OCI-LY7 (cell line): ENCODE data around the gene STX8. TPM values are rescaled to one million over a fixed set of nuclear protein-coding genes. Genes with fewer than 3 reads are reported as not detected.

Experiments used
- BruUV-seq: library from RNA; stranded (reverse); fragments of 400-500 nt; replicated peaks from 2 replicates; lab custom pipeline; 2021; lab: Mats Ljungman, UMichigan
- CTCF ChIA-PET: fragments of 300-600 bp; sonication (Branson Sonifier 250); formaldehyde crosslinking; loops from one replicate; lab custom pipeline; 2022; ENCODE audit warnings: antibody characterized with exemption; ENCODE audit not compliant: unreplicated experiment; lab: Charles Lee
- POLR2A ChIA-PET: fragments of 300-600 bp; sonication (Branson Sonifier 250); formaldehyde crosslinking; loops from one replicate; lab custom pipeline; 2022; ENCODE audit warnings: antibody characterized with exemption; lab: Charles Lee
- DNase-seq: peaks from one replicate; pipeline ENCODE4 v3.0.0-alpha.2; 2015; ENCODE audit warnings: low spot score
- H2AFZ ChIP-seq: fragments of 200-600 bp; sonication (generic), shearing (Covaris generic); 2 replicates; pipeline ENCODE4 v1.6.1; 2014; ENCODE audit warnings: mild to moderate bottlenecking, antibody characterized with exemption, low read length, moderate library complexity
- H3K27ac ChIP-seq: fragments of 200-600 bp; sonication (generic); 2 replicates; pipeline ENCODE4 v1.5.1; 2014; ENCODE audit warnings: mixed run types, low read depth, mild to moderate bottlenecking, moderate library complexity, low read length, inconsistent platforms; ENCODE audit not compliant: poor library complexity, severe bottlenecking
- H3K36me3 ChIP-seq: fragments of 200-600 bp; sonication (generic); 2 replicates; pipeline ENCODE4 v1.6.1; 2014; ENCODE audit warnings: mild to moderate bottlenecking, antibody characterized with exemption, low read length, moderate library complexity, mixed read lengths; ENCODE audit not compliant: insufficient read depth
- H3K4me1 ChIP-seq: fragments of 200-600 bp; sonication (generic); 2 replicates; pipeline ENCODE4 v1.5.1; 2014; ENCODE audit warnings: mild to moderate bottlenecking, low read length; ENCODE audit not compliant: insufficient read depth, poor library complexity, severe bottlenecking
- H3K4me2 ChIP-seq: fragments of 200-600 bp; sonication (generic); 2 replicates; pipeline ENCODE4 v1.6.1; 2014; ENCODE audit warnings: mild to moderate bottlenecking, low read length
- H3K4me3 ChIP-seq: fragments of 200-600 bp; sonication (generic); 2 replicates; pipeline ENCODE4 v1.5.1; 2014; ENCODE audit warnings: mild to moderate bottlenecking, low read depth, low read length; ENCODE audit not compliant: poor library complexity, severe bottlenecking
- H3K79me2 ChIP-seq: fragments of 200-600 bp; sonication (generic); 2 replicates; pipeline ENCODE4 v1.6.1; 2016; ENCODE audit warnings: low read depth, mild to moderate bottlenecking, low read length, moderate library complexity, mixed read lengths; ENCODE audit not compliant: insufficient read depth
- H3K9me2 ChIP-seq: fragments of 200-600 bp; sonication (generic); 2 replicates; pipeline ENCODE4 v1.6.1; 2016; ENCODE audit warnings: mild to moderate bottlenecking, low read length, mixed read lengths; ENCODE audit not compliant: insufficient read depth
- H3K9me3 ChIP-seq: fragments of 200-600 bp; sonication (generic); 2 replicates; pipeline ENCODE4 v1.6.1; 2014; ENCODE audit warnings: mild to moderate bottlenecking, mixed run types, low read length, mixed read lengths
- H4K20me1 ChIP-seq: fragments of 200-600 bp; sonication (generic); 2 replicates; pipeline ENCODE4 v1.6.1; 2014; ENCODE audit warnings: mild to moderate bottlenecking, antibody characterized with exemption, low read length, moderate library complexity, mixed read lengths; ENCODE audit not compliant: insufficient read depth
- EZH2phosphoT487 ChIP-seq: fragments of 200-600 bp; sonication (generic); IDR thresholded peaks from 2 replicates; pipeline ENCODE4 v1.6.1; 2018; ENCODE audit warnings: low read depth, borderline replicate concordance, mild to moderate bottlenecking, mixed run types, antibody characterized with exemption, low read length, moderate library complexity, mixed read lengths
- intact Hi-C: fragments of 100-400 bp; cut with micrococcal nuclease; formaldehyde crosslinking; loops from one replicate; pipeline ENCODE4 v1.10.0; 2022; ENCODE audit not compliant: unreplicated experiment
- total RNA-seq, 2 experiments: library from RNA; depleted of rRNA in 1 of 2; stranded (reverse); fragments of >200 nt in 1 of 2; shearing (Covaris generic) in 1 of 2; gene quantifications; 2 replicates each; pipeline ENCODE4 v1.2.3, GENCODE V29; 2014 to 2022
- TF ChIP-seq, protein P1 (sequence below): fragments of 200-600 bp; sonication (generic); conservative IDR thresholded peaks from 2 replicates; pipeline ENCODE4 v1.5.1; 2014; ENCODE audit warnings: mild to moderate bottlenecking, antibody characterized with exemption, low read length, moderate library complexity, mixed read lengths

Gene STX8
- total RNA-seq, 2 experiments from 2014 or later: 56.7 to 69.0 TPM

DNA sequence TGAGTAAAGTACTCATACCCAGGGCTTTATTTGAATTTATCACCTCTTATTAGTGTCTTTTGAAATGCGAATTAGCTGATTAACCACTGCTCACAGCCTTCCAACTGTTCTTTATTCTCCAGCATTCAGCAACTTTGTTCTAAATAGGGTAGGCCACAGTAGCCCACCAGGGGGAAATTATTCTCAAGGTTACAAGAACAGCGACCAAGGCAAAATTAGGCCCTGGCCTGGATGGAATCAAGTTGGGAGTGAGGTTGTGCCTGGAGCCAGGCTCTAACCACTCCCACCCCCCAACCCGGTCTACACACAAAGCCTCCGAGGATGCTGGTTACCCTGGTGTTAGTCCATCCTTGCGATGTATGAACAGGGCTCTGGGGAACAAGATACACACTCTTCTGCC lies 245.5 kb downstream of the STX8 start:
- intact Hi-C loops: no loop called here
- no peak overlapping the region for H3K4me2 ChIP-seq
- H2AFZ ChIP-seq: no peak overlapping the region
- TF ChIP-seq, protein P1, sequence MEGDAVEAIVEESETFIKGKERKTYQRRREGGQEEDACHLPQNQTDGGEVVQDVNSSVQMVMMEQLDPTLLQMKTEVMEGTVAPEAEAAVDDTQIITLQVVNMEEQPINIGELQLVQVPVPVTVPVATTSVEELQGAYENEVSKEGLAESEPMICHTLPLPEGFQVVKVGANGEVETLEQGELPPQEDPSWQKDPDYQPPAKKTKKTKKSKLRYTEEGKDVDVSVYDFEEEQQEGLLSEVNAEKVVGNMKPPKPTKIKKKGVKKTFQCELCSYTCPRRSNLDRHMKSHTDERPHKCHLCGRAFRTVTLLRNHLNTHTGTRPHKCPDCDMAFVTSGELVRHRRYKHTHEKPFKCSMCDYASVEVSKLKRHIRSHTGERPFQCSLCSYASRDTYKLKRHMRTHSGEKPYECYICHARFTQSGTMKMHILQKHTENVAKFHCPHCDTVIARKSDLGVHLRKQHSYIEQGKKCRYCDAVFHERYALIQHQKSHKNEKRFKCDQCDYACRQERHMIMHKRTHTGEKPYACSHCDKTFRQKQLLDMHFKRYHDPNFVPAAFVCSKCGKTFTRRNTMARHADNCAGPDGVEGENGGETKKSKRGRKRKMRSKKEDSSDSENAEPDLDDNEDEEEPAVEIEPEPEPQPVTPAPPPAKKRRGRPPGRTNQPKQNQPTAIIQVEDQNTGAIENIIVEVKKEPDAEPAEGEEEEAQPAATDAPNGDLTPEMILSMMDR: no peak
- TF ChIP-seq EZH2phosphoT487: no peak
- H3K4me1 ChIP-seq: no peaks in the 10 kb centered on the region
- H3K27ac ChIP-seq: no peak overlapping the region
- DNase-seq: no peak
- H4K20me1 ChIP-seq: no peaks in the 10 kb centered on the region
- ChIA-PET CTCF (no interaction called here), POLR2A (no interaction called here)
- no peaks in the 10 kb centered on the region for H3K9me2 ChIP-seq
- no peaks in the 10 kb centered on the region for H3K36me3 ChIP-seq
- no peaks in the 10 kb centered on the region for H3K79me2 ChIP-seq
- no TSS peak for BruUV-seq
- 0 out of 2 replicates have a peak, but pooled peaks cover 1% of the 10 kb centered on the region for H3K9me3 ChIP-seq
- no peak overlapping the region for H3K4me3 ChIP-seq

DNA sequence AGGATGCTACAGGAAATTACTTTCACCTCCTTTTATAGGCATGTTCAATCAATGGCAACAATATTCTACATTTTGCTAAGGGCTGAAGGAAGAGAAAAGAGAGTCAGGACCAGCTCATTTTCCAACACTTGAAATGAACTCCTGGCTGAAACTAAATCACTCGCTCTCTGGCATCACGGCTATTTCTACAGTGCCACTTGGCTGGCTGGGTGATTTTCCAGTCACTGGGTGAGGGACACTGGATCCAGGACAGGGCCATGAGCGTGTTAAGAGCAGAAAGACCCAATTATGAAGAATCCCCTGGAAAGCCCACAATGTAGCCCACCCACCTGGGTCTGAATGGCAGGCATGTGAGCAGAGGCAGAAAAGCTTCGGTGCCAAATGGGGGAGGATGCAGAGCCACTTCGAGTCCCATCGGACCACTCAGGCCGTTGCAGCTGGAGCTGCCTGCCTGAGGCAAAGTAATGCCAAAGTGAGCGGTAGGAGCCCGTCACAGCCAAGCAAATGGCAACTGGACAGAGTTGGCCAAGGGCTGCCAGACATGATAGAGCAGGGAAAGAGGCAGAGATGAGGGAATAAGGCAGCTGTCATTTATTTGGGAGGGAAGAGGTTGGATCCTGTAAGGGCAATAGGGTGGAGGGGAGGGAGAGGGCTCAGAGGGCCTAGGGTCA lies 246.2 kb downstream of the STX8 start:
- CTCF ChIA-PET: interaction anchor here (0.6 kb wide), 1 partner anchor 12 kb away, joined by 4 read pairs; no protein-coding TSS in a partner anchor
- intact Hi-C loops: no loop called here

DNA sequence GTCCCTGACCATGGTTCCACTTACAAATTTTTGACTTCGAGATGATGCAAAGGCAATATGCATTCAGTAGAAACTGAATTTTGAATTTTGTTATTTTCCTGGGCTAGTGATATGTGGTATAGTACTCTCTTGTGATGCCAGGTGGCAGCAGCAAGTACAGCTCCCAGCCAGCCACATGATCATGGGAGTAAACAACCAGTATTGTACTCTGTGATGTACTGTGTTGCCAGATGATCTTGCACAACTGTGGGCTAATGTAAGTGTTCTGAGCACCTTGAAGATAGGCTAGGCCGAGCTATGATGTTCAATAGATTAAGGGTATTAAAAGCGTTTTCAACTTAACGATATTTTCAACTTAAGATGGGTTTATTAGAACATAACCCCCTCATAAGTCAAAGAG lies 250.8 kb downstream of the STX8 start:
- H3K27ac ChIP-seq: no peak overlapping the region
- ChIA-PET POLR2A (no interaction called here), CTCF (no interaction called here)
- H3K36me3 ChIP-seq: no peaks in the 10 kb centered on the region
- no peak for DNase-seq
- H4K20me1 ChIP-seq: no peaks in the 10 kb centered on the region
- TF ChIP-seq, protein P1: no peak
- no peak for TF ChIP-seq EZH2phosphoT487
- H3K9me2 ChIP-seq: no peaks in the 10 kb centered on the region
- H3K79me2 ChIP-seq: no peaks in the 10 kb centered on the region
- H3K9me3 ChIP-seq: no peaks in the 10 kb centered on the region
- no peak overlapping the region for H3K4me2 ChIP-seq
- intact Hi-C loops: no loop called here
- no peaks in the 10 kb centered on the region for H3K4me1 ChIP-seq
- no peak overlapping the region for H2AFZ ChIP-seq
- no peak overlapping the region for H3K4me3 ChIP-seq
- no TSS peak for BruUV-seq

More for the DNA sequence above, 246.2 kb downstream of the STX8 start:
- H3K79me2 ChIP-seq: no peaks in the 10 kb centered on the region
- H3K4me3 ChIP-seq: no peak overlapping the region
- H2AFZ ChIP-seq: no peak overlapping the region
- no TSS peak for BruUV-seq
- POLR2A ChIA-PET: no interaction called here
- no peaks in the 10 kb centered on the region for H4K20me1 ChIP-seq
- H3K4me1 ChIP-seq: no peaks in the 10 kb centered on the region
- no peak overlapping the region for H3K4me2 ChIP-seq
- no peaks in the 10 kb centered on the region for H3K36me3 ChIP-seq
- H3K27ac ChIP-seq: no peak overlapping the region
- TF ChIP-seq EZH2phosphoT487: no peak
- TF ChIP-seq, protein P1: no peak
- no peak for DNase-seq
- H3K9me3 ChIP-seq: no peaks in the 10 kb centered on the region
- H3K9me2 ChIP-seq: no peaks in the 10 kb centered on the region
